ENCODE data around the gene CAT. TPM values are rescaled to one million over a fixed set of nuclear protein-coding genes. Genes with fewer than 3 reads are reported as not detected.

Gene CAT
- total RNA-seq, 1 experiment from 2014 or later: 65.9 TPM

DNA sequence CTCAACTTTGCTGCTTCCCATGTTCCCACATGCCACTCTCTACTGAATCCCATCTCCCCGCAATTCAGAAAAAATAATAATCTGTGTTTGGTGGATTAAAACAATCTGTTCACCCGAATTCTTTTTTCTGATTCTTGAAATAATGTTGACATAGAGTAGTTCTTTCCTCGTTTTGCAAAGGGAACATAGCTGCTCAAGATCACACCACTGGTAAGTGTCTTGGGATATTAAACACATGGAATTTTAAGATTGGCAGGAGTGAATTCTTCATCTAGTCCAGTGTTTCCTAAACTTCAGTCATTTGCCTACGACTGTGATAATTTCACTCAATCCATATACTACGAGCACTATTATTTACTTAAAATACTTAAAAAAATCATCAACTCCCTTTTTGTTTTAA, 68.9 kb downstream of the CAT start:
- POLR2A ChIA-PET: no interaction called here
- no peaks in the 10 kb centered on the region for H3K36me3 ChIP-seq (ENCODE audit: control insufficient read depth, insufficient read depth, low read length)
- no peaks in the 10 kb centered on the region for H3K9me3 ChIP-seq (ENCODE audit: control insufficient read depth, insufficient read depth, low read depth, low read length)
- in situ Hi-C loops (cut with HindIII; ENCODE audit: low pct_unique_long_range_greater_than_20kb, low sequenced_read_pairs) (no loop called here), intact Hi-C loops (cut with micrococcal nuclease; ENCODE audit: unreplicated experiment) (no loop called here)
- ATAC-seq: no peak
- CTCF ChIA-PET: no interaction called here
- BruUV-seq (replicated peaks): no TSS peak
- TF ChIP-seq POLR2AphosphoS5 (IDR thresholded peaks at IDR 0.05; ENCODE audit: low read depth, low read length): no peak
- no peak for TF ChIP-seq REST (IDR thresholded peaks at IDR 0.05; ENCODE audit: insufficient read depth in 1 of 2, low read depth in 2 of 2, low read length in 1 of 2)
- TF ChIP-seq SIN3A (IDR thresholded peaks at IDR 0.05; ENCODE audit: borderline replicate concordance, insufficient read depth, low read depth, low read length): no peak
- TF ChIP-seq TCF7L2 (IDR thresholded peaks at IDR 0.05; ENCODE audit: low read depth, low read length): no peak
- no peak for TF ChIP-seq CTCF (IDR thresholded peaks at IDR 0.05)
- H3K4me1 ChIP-seq (ENCODE audit: control insufficient read depth, insufficient read depth, low read length): no peaks in the 10 kb centered on the region
- H3K27ac ChIP-seq (ENCODE audit: low read length): no peak overlapping the region
- H3K4me3 ChIP-seq (ENCODE audit: low read depth in 2 of 2, low read length in 2 of 2): no peak overlapping the region
- no peak for DNase-seq (ENCODE audit: low read depth, low spot score)
- no peaks in the 10 kb centered on the region for H3K27me3 ChIP-seq (ENCODE audit: control insufficient read depth, insufficient read depth, low read length)

DNA sequence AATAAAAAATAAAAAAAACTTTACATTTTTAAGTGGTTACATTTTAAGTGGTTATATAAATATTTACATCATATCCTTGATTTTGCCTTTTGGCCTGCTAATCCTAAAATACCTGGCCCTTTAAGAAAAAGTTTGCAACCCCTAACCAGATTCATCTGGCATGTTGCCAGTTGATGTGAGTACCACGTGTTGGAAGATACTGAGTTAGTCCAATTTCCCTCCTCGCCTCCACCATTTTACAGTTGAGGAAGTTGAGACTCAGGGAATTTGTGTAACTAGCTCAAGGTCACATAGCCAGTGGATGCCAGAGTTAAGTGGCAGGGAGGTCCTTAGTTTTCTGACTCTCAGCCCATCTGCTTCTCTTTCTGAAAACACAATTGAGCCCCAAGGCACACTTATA, 69.8 kb downstream of the CAT start:
- TF ChIP-seq CTCF (IDR thresholded peaks at IDR 0.05) (no peak), SIN3A (IDR thresholded peaks at IDR 0.05; ENCODE audit: borderline replicate concordance, insufficient read depth, low read depth, low read length) (no peak)
- H3K4me3 ChIP-seq (ENCODE audit: low read depth in 2 of 2, low read length in 2 of 2): no peak overlapping the region
- no peaks in the 10 kb centered on the region for H3K36me3 ChIP-seq (ENCODE audit: control insufficient read depth, insufficient read depth, low read length)
- DNase-seq (ENCODE audit: low read depth, low spot score): no peak
- H3K27ac ChIP-seq (ENCODE audit: low read length): no peak overlapping the region
- in situ Hi-C loops (cut with HindIII; ENCODE audit: low pct_unique_long_range_greater_than_20kb, low sequenced_read_pairs) (no loop called here), intact Hi-C loops (cut with micrococcal nuclease; ENCODE audit: unreplicated experiment) (no loop called here)
- no peaks in the 10 kb centered on the region for H3K4me1 ChIP-seq (ENCODE audit: control insufficient read depth, insufficient read depth, low read length)
- ChIA-PET CTCF (no interaction called here), POLR2A (no interaction called here)
- ATAC-seq: no peak
- H3K9me3 ChIP-seq (ENCODE audit: control insufficient read depth, insufficient read depth, low read depth, low read length): no peaks in the 10 kb centered on the region
- H3K27me3 ChIP-seq (ENCODE audit: control insufficient read depth, insufficient read depth, low read length): no peaks in the 10 kb centered on the region
- no TSS peak for BruUV-seq (replicated peaks)
